ENCODE results near the gene GPR153.

The GPR153 gene

DNA sequence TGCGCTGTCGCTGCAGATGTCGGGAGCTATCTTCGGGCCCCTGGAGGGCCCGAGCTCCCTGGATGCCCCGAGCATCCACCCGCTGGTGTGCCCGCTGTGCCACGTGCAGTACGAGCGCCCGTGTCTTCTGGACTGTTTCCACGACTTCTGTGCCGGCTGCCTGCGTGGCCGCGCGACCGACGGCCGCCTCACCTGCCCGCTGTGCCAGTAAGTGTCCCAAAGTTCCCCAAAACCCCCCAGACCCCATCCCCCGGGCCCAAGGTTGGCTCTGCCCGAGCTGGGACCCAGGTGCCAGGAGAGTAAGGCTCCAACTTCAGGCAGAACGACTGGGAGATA lies 54.4 kb downstream of the GPR153 start:
- ChIA-PET CTCF (interaction anchor here (0.7 to 1.5 kb wide), 4 partner anchors 32 to 97 kb away, joined by 3 to 5 read pairs (median 5); no protein-coding TSS in a partner anchor), POLR2A (ENCODE audit: low non-redundant PET) (interaction anchor here (0.6 to 0.9 kb wide), 2 partner anchors 10 to 28 kb away, joined by 3 read pairs; no protein-coding TSS in a partner anchor)
- TF ChIP-seq, protein P1, sequence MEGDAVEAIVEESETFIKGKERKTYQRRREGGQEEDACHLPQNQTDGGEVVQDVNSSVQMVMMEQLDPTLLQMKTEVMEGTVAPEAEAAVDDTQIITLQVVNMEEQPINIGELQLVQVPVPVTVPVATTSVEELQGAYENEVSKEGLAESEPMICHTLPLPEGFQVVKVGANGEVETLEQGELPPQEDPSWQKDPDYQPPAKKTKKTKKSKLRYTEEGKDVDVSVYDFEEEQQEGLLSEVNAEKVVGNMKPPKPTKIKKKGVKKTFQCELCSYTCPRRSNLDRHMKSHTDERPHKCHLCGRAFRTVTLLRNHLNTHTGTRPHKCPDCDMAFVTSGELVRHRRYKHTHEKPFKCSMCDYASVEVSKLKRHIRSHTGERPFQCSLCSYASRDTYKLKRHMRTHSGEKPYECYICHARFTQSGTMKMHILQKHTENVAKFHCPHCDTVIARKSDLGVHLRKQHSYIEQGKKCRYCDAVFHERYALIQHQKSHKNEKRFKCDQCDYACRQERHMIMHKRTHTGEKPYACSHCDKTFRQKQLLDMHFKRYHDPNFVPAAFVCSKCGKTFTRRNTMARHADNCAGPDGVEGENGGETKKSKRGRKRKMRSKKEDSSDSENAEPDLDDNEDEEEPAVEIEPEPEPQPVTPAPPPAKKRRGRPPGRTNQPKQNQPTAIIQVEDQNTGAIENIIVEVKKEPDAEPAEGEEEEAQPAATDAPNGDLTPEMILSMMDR (conservative IDR thresholded peaks at IDR 0.05; ENCODE audit: low read depth): no peak
- no peak for DNase-seq (ENCODE audit: low spot score)
- H3K27ac ChIP-seq: peak overlapping the region; percentile 82

DNA sequence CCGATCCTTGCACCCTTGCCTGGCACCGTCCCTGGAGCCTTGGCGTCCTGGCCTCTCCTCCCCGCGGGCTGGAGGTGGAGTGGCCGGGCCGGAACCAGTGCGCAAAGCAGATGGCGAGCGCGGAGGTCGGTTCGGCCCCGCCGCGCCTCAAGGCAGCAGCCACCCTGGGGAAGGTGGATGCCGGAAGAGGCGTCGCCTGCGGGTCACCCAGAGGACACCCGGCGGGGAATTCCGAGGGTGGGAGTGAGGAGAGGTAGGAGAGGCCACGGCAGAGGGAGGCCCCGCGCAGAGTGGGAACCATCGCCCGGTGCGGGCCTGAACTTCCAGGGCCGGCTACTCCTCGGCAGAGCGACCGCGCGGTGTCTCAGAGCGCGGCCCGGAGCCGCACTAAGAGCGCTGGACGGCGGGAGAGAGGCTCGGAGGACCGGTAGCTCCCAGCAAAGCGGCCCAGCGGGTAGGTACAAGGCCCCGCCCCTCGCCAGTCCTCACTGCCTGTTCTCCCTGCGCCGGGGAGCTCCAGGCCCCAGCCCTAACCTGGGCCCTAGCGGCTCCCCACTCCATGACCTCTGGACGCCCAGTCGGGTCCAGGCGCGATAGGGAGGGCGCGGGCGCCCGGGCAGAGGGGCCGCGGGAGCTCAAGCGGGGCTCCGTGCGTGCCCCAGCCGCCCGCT lies 54.9 kb downstream of the GPR153 start, which contains the start of gene RNF207:
Gene RNF207 (plus strand): TSS at position 271 of the 671 bp plus-strand sequence. CDS start 417 bp downstream, outside the sequence.
- DNase-seq (ENCODE audit: low spot score): peak; percentile 82
- H3K27ac ChIP-seq: peak within 1 kb of the TSS; percentile 82
- POLR2A ChIA-PET (ENCODE audit: low non-redundant PET): interaction anchor here (0.6 to 0.9 kb wide), 2 partner anchors 9 to 29 kb away, joined by 3 read pairs; no protein-coding TSS in a partner anchor
- CTCF ChIA-PET: interaction anchor here (1.1 to 1.5 kb wide), 3 partner anchors 32 to 97 kb away, joined by 5 read pairs; no protein-coding TSS in a partner anchor
- TF ChIP-seq, protein P1 (conservative IDR thresholded peaks at IDR 0.05; ENCODE audit: low read depth): no peak

DNA sequence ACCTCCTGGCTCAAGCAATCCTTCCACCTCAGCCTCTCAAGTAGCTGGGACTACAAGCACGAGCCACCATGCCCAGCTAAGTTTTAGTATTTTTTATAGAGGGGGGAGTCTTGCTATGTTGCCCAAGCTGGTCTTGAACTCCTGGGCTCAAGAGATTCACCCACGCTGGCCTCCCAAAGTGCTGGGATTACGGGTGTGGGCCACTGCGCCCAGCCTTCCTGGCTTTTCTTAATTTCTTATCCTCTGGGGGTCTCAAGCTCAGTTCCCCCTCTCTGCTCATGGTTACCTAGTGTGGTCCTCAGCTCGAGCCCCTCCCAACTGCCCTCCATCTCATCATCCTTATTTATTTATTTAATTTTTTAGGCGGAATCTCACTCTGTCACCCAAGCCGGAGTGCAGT lies 58.6 kb downstream of the GPR153 start:
- ChIA-PET CTCF (interaction anchor here (1.4 kb wide), 1 partner anchor 93 kb away, joined by 4 read pairs; no protein-coding TSS in a partner anchor), POLR2A (ENCODE audit: low non-redundant PET) (interaction anchor here (0.6 kb wide), 1 partner anchor 37 kb away, joined by 4 read pairs; no protein-coding TSS in a partner anchor)
- DNase-seq (ENCODE audit: low spot score): no peak
- TF ChIP-seq, protein P1 (conservative IDR thresholded peaks at IDR 0.05; ENCODE audit: low read depth): no peak
- H3K27ac ChIP-seq: no peak overlapping the region

DNA sequence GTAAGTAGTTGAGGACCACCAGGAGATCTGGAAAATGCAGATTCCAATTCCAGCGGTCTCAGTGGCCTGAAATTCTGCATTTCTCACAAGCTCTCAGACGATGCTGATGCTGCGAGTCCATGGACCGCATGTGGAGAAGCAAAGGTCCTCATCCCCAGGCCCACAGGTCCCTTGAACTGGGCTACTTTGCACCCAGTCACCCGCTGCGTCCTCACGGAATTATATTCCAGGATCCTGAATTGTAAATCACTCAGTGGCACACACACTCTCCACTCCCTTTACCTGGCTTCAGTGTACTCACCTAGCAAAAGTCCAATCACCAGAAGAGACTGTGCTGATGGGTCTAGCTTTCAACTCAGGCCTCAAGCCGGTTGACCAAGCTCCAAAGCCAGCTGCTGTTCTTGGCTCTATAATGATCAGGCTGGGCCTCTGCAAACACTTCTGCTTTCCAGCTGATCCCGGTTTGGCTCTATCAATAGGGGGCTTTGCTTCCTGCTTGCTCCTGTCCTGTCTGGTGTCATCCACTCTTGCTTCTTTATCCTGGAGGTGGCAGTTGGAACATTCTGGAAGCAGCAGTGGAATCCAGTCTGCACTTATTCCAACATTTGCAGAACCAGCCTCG lies 60.6 kb downstream of the GPR153 start:
- TF ChIP-seq, protein P1 (conservative IDR thresholded peaks at IDR 0.05; ENCODE audit: low read depth): no peak
- ChIA-PET CTCF (interaction anchor here (0.6 to 1.6 kb wide), 3 partner anchors 42 to 290 kb away, joined by 3 to 8 read pairs (median 4); no protein-coding TSS in a partner anchor), POLR2A (ENCODE audit: low non-redundant PET) (no interaction called here)
- no peak for DNase-seq (ENCODE audit: low spot score)
- H3K27ac ChIP-seq: peak overlapping the region; percentile 83

DNA sequence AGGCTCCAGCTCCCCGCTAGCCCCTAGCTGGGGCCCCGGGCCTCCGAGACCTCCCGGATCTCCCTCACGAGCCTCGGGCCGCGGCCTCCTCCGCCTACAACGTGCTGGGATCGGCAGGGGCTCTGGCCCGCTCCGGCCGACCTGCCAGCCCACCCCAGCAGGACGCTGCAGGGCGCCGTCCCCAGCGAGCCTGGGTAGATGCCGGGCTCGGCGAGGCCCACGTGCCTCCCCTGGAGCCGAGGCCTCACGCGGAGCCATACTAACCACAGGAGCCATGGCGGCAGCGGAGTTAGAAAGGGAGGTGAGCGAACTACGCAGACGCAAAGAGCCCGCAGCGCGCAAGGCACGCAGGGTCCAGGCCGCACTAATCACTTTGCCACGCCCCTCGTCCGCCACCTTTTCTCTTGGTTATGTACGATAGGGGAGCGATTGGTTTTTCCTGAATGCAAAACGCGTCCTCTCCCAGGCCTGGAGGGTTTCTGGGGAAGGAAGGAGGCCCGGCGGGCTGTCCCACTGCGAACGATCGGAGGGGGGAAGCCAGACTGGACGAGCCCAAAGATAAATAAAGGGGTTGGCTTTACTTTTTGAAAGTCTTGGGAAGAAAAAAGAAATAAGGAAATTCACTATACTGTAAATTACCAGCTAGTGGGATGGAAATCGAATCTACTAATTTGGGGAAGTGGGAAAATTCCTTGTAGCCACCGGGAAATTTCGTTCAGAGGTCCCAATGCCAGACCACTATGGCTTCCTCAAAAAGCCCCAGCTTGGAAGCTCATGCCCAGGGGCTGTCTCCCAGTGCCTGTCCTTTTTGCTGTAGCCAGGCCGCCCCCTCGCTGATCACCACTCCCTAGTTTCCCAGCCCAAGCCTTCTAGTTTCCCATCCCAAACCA lies 61.4 kb downstream of the GPR153 start, which contains the start of gene RPL22:
Gene RPL22 (minus strand): TSS at position 298 of the 890 bp plus-strand sequence. CDS start 22 bp downstream, at position 276.
- POLR2A ChIA-PET (ENCODE audit: low non-redundant PET): interaction anchor here (1.3 kb wide), 1 partner anchor 12 kb away, joined by 5 read pairs; no protein-coding TSS in a partner anchor
- CTCF ChIA-PET: interaction anchor here (0.6 to 1.6 kb wide), 3 partner anchors 45 to 291 kb away, joined by 3 to 9 read pairs (median 8); no protein-coding TSS in a partner anchor
- TF ChIP-seq, protein P1 (conservative IDR thresholded peaks at IDR 0.05; ENCODE audit: low read depth): no peak
- peak within 1 kb of the TSS; percentile 83 for H3K27ac ChIP-seq
- peak; percentile 94 for DNase-seq (ENCODE audit: low spot score)
